ENCODE measurements around the gene HNRNPA3.
"Not testable (repeated sequence)": the region's sequence is repeated elsewhere in the genome, so short reads cannot be mapped to it uniquely, and the experiment has no call there.

HNRNPA3 gene

DNA sequence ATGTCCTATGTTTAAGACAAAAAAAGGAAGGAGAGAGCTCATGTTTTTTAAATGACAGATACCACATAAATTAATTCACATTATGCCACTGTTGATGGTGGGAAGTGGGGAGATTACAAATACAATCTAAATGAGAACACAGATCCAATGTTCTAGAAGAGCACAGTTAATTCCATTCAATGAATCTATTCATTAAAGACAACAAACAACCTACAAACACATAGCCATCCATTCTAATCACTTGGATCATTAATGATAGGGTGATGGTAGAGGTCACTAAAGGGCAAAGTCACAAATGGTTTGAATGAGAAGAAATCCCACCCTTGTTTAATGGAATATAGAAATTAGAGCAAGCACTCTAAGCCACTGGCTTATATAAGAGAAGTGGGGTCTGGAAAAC, 21.7 kb downstream of the HNRNPA3 start:
- ATAC-seq (ENCODE audit: low read depth) = no peak
- Mint-ChIP-seq H3K27me3 (no peaks in the 10 kb centered on the region), H3K4me1 (peaks cover 22% of the 10 kb centered on the region), H3K4me3 (no peak overlapping the region), H3K9me3 (no peaks in the 10 kb centered on the region), H3K27ac (peak overlapping the region; percentile 89), H3K36me3 (peaks cover 29% of the 10 kb centered on the region)
- no peak for DNase-seq (ENCODE audit: low spot score in 2 of 2)

DNA sequence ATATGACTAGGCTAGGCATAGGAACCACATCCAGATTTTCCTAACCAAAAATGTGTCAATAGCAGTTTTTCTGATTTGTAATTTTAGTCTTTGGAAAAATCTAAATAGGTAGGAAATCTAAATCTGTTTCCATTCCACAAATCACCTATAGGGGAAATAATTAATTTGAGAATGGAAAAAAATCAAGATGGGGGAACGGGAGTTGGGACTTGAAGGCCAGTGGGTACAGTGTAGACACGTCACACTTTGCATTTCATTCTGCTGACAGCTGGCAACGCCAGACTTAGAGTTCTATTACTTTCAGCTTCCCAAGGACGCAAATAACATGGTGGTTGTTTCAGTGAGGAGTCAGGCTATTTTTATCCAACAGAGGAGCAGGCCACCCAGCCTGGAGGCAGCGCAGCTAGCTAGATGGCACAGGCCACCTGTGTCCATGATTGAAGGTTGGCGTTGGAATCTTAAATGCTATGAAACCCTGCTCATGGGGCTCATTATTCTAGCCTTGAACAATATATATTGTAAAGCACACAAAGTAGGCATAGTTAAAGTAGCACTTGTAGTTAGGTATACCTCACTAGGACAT, 23.4 kb downstream of the HNRNPA3 start:
- H3K27ac Mint-ChIP-seq = peak overlapping the region; percentile 89
- no peak overlapping the region for H3K4me3 Mint-ChIP-seq
- no peaks in the 10 kb centered on the region for H3K27me3 Mint-ChIP-seq
- peaks cover 22% of the 10 kb centered on the region for H3K36me3 Mint-ChIP-seq
- peaks cover 28% of the 10 kb centered on the region for H3K4me1 Mint-ChIP-seq
- H3K9me3 Mint-ChIP-seq = no peaks in the 10 kb centered on the region
- ATAC-seq (ENCODE audit: low read depth) = no peak
- no peak for DNase-seq (ENCODE audit: low spot score in 2 of 2)

DNA sequence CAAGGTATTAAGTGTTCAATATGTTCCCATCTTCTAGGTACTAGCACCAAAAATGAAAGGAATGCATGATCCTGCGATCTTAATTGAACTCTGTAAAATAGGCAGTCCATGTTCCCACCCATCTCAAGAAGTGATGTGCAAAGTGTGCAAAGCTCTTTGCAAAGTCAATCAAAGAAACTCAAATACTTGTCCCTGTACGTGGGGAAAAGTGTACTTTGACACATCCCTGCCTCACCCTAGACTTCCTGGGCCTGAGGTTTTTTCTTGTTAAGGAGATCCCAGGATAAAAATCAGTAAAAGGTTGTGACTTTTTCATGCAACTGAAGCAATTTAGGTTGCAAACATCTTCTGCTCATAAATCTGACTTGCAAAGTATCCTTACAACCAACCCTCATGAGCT, 25.3 kb downstream of the HNRNPA3 start:
- DNase-seq (ENCODE audit: low spot score in 2 of 2) = no peak
- H3K4me1 Mint-ChIP-seq = peaks cover 45% of the 10 kb centered on the region
- no peaks in the 10 kb centered on the region for H3K27me3 Mint-ChIP-seq
- peak overlapping the region; percentile 55 for H3K27ac Mint-ChIP-seq
- no peaks in the 10 kb centered on the region for H3K9me3 Mint-ChIP-seq
- H3K36me3 Mint-ChIP-seq = peaks cover 12% of the 10 kb centered on the region
- H3K4me3 Mint-ChIP-seq = no peak overlapping the region
- no peak for ATAC-seq (ENCODE audit: low read depth)

DNA sequence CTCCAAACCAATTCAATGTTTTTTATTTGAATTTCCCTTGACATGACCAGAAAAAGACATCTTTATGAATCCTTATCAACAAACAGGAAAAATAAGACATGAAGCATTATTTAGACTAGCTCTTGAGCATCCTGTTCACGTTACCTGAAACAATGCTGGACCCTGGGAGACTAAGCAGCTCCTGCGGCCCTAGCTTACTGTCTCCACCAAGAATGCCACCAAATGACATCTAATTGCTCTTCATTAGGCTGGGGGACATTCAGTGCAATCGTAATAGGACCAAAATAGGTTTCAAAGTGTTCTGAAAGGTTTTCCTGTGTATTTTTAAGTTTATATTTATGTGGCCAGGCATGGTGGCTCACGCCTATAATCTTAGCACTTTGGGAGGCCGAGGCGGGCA, 26.5 kb downstream of the HNRNPA3 start:
- ATAC-seq (ENCODE audit: low read depth) (no peak), DNase-seq (ENCODE audit: low spot score in 2 of 2) (no peak)
- H3K27me3 Mint-ChIP-seq = no peaks in the 10 kb centered on the region
- peak overlapping the region; percentile 55 for H3K27ac Mint-ChIP-seq
- no peaks in the 10 kb centered on the region for H3K9me3 Mint-ChIP-seq
- peak overlapping the region; percentile 41 for H3K4me3 Mint-ChIP-seq
- peaks cover 47% of the 10 kb centered on the region for H3K4me1 Mint-ChIP-seq
- peaks cover 6% of the 10 kb centered on the region for H3K36me3 Mint-ChIP-seq

DNA sequence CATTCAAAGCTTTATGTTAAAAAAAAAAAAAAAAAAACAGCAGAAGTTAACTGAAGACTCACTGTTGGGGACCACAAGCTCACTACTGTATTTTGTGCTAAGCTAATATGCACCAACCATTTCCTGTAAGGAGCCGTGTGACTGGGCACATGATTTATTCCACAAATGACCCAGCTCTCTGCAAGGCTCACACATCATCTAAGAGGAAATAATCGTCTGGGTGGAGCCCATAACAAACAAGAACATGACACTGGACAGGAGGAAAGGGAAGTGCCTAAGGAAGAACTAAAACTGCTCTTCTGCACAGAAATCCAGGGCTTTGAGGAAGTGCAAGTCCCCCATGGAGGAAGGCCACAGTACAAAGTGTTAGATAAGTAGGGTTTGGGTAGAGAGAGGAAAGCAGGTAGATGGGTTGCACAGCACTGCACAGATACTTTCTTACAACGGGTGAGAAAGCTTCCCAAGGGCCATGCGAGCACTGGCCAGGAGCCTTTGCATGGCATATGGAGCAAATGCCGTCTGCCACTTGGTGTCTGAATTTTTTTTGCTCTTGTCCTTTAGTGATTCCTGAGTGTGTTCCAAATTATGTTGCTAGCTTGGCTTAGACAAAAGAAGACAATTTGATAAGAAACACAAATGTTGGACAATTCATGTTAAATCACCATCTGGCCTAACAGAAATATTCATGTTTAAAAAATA, 27.5 kb downstream of the HNRNPA3 start:
- Mint-ChIP-seq H3K4me1 (peaks cover 47% of the 10 kb centered on the region), H3K4me3 (peak overlapping the region; percentile 50), H3K27ac (peak overlapping the region; percentile 73), H3K9me3 (no peaks in the 10 kb centered on the region), H3K27me3 (no peaks in the 10 kb centered on the region), H3K36me3 (peaks cover 6% of the 10 kb centered on the region)
- DNase-seq (ENCODE audit: low spot score in 2 of 2) = peak in 1 of 2 donors; percentile 52
- ATAC-seq (ENCODE audit: low read depth) = peak; percentile 92

DNA sequence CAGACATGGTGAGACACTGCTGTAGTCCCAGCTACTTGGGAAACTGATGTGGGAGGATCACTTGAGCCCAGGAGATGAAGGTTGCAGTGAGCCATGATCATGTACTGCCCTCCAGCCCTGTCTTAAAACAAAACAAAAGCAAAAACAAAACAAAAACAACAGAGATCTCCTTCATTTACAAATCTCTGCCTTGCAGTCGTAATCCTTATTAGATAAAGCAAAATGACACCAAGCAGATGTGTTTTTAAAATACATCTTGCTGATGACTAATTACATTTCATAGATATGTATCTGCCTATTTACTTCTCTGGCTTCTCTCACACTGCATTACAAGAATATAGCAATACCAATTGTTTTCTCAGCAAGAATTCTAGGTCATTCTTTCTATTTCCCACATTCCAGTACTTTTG, 29.1 kb downstream of the HNRNPA3 start:
- DNase-seq (ENCODE audit: low spot score in 2 of 2) = no peak
- ATAC-seq (ENCODE audit: low read depth) = no peak
- H3K36me3 Mint-ChIP-seq = peaks cover 6% of the 10 kb centered on the region
- no peaks in the 10 kb centered on the region for H3K9me3 Mint-ChIP-seq
- no peaks in the 10 kb centered on the region for H3K27me3 Mint-ChIP-seq
- peaks cover 49% of the 10 kb centered on the region for H3K4me1 Mint-ChIP-seq
- peak overlapping the region; percentile 86 for H3K27ac Mint-ChIP-seq
- no peak overlapping the region for H3K4me3 Mint-ChIP-seq

DNA sequence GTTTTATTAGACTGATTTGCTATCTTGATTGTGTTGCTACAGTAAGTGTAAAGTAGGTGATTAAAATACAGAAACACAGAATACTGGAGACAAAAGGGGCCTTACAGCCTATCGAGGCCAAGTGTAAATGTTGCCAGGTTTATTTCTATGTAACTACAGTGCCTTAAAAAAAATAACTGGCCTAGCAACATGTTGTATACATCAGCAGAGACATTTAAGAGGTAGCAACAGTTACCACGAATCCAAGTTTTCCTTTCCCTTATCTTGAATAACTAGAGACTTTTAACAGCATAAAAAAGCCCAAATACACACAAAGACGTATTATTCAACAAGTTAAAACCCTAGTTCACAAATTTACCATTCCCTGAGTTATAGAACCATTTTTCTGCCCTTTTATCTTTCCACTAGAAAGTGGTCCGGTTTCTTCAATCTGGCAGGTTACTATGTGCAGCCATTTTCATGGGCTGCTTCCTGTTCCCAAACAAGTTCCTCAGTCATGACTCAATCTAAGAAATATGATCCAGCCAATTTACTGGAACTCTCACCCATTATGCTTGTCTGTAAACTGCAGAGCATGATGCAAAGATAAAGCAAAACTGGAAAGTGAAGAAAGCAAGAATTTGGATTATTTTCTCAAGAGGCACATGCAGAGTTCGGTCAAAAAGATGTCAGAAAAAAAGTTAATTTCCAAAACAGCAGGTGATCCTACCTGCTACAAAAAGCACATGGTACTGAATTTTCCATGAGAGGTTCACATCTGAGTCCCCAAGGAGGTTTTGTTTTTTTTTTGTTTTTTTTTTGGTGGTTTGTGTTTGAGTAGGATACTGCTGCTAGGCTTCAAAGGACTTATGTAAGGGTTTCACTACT, 29.8 kb downstream of the HNRNPA3 start:
- peaks cover 6% of the 10 kb centered on the region for H3K36me3 Mint-ChIP-seq
- H3K27me3 Mint-ChIP-seq = no peaks in the 10 kb centered on the region
- H3K4me3 Mint-ChIP-seq = peak overlapping the region; percentile 2
- no peak for ATAC-seq (ENCODE audit: low read depth)
- no peaks in the 10 kb centered on the region for H3K9me3 Mint-ChIP-seq
- H3K4me1 Mint-ChIP-seq = peaks cover 49% of the 10 kb centered on the region
- H3K27ac Mint-ChIP-seq = peak overlapping the region; percentile 86
- no peak for DNase-seq (ENCODE audit: low spot score in 2 of 2)

DNA sequence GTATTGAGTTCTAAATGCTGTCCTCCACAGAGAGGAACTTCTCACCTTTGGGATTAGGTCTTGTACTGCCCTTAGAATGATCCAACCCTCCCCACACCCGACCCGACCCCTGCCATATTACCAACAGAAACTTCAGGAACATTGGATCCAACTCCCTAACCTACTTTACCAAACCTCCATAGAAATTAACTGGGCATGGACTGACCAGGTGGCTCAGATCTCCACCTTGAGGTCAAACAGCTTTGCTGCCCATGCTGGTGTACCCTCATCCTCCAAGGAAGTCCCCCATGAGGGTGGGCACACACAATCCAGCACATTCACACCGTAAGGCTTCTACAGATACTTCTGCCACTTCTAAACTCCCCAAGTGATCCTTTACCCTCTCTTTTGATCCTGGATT, 30.5 kb downstream of the HNRNPA3 start:
- ATAC-seq (ENCODE audit: low read depth) = no peak
- no peak overlapping the region for H3K4me3 Mint-ChIP-seq
- peaks cover 49% of the 10 kb centered on the region for H3K4me1 Mint-ChIP-seq
- no peaks in the 10 kb centered on the region for H3K9me3 Mint-ChIP-seq
- DNase-seq (ENCODE audit: low spot score in 2 of 2) = no peak
- peaks cover 6% of the 10 kb centered on the region for H3K36me3 Mint-ChIP-seq
- H3K27me3 Mint-ChIP-seq = no peaks in the 10 kb centered on the region
- H3K27ac Mint-ChIP-seq = peak overlapping the region; percentile 86

DNA sequence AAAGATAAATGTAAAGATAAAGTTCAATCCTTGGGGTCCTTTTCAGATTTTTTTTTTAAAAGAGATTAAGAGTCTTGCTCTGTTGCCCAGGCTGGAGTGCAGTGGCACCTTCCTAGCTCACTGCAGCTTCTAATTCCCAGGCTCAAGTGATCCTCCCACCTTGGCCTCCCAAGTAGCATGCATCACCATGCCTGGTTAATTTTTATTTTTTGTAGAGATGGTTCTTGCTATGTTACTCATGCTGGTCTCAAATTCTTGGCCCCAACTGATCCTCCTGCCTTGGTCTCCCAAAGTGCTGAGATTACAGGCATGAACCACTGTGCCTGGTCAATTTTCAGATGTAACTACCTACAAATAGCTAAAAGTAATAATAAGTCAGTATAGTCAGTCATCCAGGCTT, 30.9 kb downstream of the HNRNPA3 start:
- H3K4me1 Mint-ChIP-seq = peaks cover 46% of the 10 kb centered on the region
- no peaks in the 10 kb centered on the region for H3K9me3 Mint-ChIP-seq
- peak overlapping the region; percentile 86 for H3K27ac Mint-ChIP-seq
- no peak for DNase-seq (ENCODE audit: low spot score in 2 of 2)
- no peaks in the 10 kb centered on the region for H3K27me3 Mint-ChIP-seq
- peaks cover 6% of the 10 kb centered on the region for H3K36me3 Mint-ChIP-seq
- no peak overlapping the region for H3K4me3 Mint-ChIP-seq
- no peak for ATAC-seq (ENCODE audit: low read depth)

DNA sequence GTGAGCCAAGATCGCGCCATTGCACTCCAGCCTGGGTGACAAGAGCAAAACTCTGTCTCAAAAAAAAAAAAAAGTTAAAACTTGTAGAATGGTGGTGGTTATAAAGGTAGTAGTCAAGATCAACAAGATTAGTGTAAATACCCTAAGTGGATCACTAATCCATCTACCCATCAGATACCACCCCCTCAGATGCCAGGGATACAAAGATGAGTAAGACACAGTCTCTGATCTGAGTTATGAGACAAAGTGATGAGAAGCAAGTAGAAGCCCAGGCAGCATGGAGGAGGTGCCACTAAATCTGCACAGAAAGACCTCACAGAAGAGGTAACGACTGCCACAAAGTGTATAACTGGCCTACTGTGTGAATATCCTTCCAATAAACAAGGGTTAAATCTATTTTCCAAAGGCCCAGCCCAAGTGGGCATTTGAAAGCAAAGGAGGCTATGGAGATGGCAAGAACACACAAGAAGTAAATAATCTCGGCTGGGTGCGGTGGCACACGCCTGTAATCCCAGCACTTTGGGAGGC, 31.7 kb downstream of the HNRNPA3 start:
- H3K9me3 Mint-ChIP-seq = no peaks in the 10 kb centered on the region
- H3K27ac Mint-ChIP-seq = no peak overlapping the region
- no peaks in the 10 kb centered on the region for H3K27me3 Mint-ChIP-seq
- H3K4me3 Mint-ChIP-seq = no peak overlapping the region
- ATAC-seq (ENCODE audit: low read depth) (no peak), DNase-seq (ENCODE audit: low spot score in 2 of 2) (no peak)
- H3K4me1 Mint-ChIP-seq = peaks cover 43% of the 10 kb centered on the region
- peaks cover 6% of the 10 kb centered on the region for H3K36me3 Mint-ChIP-seq

DNA sequence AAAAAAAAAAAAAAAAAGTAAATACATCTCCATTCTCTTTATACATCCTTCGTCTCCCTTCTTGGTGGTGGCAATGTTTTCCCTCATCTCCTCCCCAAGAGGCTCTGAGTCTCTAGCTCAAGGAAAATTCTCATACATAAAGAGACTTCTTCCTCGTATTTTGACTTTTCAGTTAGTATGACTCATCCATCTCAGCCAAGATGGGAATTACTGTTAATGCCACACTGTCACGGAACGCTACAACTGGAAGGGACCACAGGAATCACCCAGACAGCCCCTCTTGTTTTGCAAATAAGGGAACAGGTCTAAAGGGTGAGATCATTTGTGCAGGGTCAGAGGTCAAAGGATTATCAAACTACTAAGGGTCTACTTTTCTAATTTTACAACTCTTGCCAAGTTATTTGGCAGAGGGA, 32.4 kb downstream of the HNRNPA3 start:
- ATAC-seq (ENCODE audit: low read depth) (no peak), DNase-seq (ENCODE audit: low spot score in 2 of 2) (no peak)
- peak overlapping the region; percentile 80 for H3K27ac Mint-ChIP-seq
- H3K4me1 Mint-ChIP-seq = peaks cover 43% of the 10 kb centered on the region
- H3K4me3 Mint-ChIP-seq = no peak overlapping the region
- peaks cover 5% of the 10 kb centered on the region for H3K36me3 Mint-ChIP-seq
- no peaks in the 10 kb centered on the region for H3K27me3 Mint-ChIP-seq
- H3K9me3 Mint-ChIP-seq = no peaks in the 10 kb centered on the region

DNA sequence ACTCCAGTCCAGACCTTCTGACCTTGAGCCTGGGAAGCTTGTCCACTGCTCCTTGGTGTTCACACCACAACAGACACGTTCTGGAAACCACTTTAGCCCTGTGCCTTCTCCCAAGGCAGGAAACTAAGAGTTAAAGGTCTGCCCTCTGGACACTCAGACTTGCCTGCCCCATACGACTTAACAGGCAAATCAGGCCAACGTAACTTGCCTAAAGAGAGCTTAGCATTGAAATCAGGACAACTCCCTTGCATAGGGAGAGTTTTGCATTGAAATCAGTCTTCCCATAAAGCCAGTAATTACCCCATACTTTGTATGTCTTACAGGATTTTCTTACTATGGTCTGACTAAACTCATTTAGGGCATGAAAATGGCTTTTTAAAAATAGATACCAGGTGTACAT, 33.4 kb downstream of the HNRNPA3 start:
- Mint-ChIP-seq H3K27me3 (no peaks in the 10 kb centered on the region), H3K4me1 (peaks cover 41% of the 10 kb centered on the region), H3K27ac (peak overlapping the region; percentile 80), H3K9me3 (no peaks in the 10 kb centered on the region), H3K4me3 (no peak overlapping the region), H3K36me3 (peaks cover 3% of the 10 kb centered on the region)
- ATAC-seq (ENCODE audit: low read depth) = no peak
- no peak for DNase-seq (ENCODE audit: low spot score in 2 of 2)

DNA sequence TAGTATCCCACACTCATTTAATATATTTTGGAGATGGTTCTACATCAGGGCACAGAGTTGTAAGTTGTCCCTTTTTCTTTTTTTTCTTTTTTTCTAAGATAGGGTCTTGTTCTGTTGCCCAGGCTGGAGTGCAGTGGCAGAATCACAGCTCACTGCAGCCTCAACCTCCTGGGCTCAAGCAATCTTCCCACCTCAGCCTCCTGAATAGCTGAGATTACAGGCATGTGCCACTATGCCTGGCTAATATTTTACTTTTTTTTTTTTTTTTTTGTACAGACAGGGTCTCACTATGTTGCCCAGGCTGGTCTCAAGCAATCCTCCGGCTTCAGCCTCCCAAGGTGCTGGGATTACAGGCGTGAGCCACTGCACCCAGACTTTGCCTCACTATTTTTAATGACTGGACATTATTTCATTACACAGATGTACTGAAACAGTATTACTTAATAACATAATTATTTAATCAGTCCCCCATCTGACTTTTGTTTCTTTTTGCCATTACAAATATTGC, 34.0 kb downstream of the HNRNPA3 start:
- Mint-ChIP-seq H3K27ac (peak overlapping the region; percentile 80), H3K4me1 (peaks cover 43% of the 10 kb centered on the region)
- not testable (repeated sequence) for H3K9me3 Mint-ChIP-seq; DNase-seq (ENCODE audit: low spot score in 2 of 2); H3K4me3 Mint-ChIP-seq; ATAC-seq (ENCODE audit: low read depth); H3K36me3 Mint-ChIP-seq; H3K27me3 Mint-ChIP-seq

DNA sequence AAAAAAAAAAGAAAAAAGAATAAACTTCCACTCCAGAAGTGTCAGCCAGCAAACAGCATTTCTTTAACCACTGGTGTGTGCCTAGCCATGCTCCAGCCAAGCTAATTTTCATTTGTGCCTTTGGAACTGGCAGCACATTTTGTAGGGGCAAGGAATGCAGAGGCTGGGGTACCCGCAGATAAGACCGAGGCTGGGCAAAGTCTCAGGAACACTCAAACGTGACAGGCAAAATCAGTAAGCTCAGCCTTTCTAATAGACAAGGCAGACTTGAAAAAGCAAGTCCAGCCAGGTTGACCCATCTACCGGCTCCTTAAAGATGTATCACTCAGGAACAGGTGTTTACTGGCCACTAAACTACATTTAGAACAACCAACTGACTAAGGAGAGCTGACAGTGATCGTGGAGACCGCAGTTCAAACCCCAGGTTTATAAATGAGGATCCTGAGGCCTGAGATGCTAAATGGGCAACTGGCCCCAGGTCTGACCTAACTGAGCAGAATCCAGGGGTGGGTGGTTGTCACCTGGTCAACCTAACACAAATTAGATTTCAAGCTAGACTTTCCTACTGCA, 35.2 kb downstream of the HNRNPA3 start:
- Mint-ChIP-seq H3K4me3 (no peak overlapping the region), H3K9me3 (no peaks in the 10 kb centered on the region), H3K27ac (no peak overlapping the region), H3K36me3 (peaks cover 7% of the 10 kb centered on the region), H3K27me3 (no peaks in the 10 kb centered on the region), H3K4me1 (peaks cover 37% of the 10 kb centered on the region)
- ATAC-seq (ENCODE audit: low read depth) = no peak
- no peak for DNase-seq (ENCODE audit: low spot score in 2 of 2)
